C4-2B (cell line): ENCODE data around the gene GLMP.

Experiments
- ZFX ChIP-seq: fragments of 450-650 bp; IDR thresholded peaks from 2 replicates; pipeline ENCODE4 v1.6.1; 2017
- TF ChIP-seq, protein P1 (sequence below): fragments of 450-650 bp; conservative IDR thresholded peaks from 2 replicates; pipeline ENCODE4 v1.5.1; 2017; ENCODE audit warnings: mild to moderate bottlenecking

DNA sequence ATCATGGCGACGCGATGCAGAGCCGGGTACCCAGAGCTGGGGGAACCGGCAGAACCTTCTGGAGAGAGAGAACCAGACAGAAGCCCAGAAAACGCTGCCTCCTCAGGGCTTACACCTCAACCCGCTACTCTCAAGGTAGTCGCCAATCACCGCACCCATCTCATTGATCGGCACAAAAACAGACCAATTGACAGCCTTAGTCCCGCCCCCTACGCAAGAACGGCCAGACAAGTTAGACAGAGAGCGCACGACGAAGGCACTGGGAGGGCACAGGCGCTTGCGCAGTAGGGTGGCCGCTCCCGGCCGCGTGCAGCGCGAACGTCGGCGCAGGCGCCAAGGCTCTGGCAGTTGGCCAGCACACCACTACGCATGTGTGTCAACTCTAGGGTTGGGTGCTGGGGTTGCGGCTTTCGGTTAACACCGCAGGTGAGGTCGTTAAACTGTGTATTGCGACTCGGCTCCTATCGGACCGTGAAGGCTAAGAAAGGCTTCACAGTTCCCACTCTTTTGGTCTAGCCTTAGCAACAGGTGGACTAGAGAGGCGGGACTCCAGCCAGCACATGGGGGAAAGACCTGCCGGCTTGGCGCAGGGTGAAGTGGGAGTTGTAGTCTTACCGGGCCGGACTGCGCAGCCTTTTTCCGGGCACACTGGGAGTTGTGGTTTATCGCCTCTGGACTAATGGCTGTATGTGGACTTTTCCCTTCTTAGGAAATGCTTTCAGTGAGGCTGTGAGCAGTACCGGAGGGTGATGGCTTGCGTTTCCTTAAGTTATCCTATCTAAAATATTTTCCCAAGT lies 42.9 kb upstream of the GLMP start, which contains the start of the genes CCT3 and TSACC:
- TF ChIP-seq, protein P1, sequence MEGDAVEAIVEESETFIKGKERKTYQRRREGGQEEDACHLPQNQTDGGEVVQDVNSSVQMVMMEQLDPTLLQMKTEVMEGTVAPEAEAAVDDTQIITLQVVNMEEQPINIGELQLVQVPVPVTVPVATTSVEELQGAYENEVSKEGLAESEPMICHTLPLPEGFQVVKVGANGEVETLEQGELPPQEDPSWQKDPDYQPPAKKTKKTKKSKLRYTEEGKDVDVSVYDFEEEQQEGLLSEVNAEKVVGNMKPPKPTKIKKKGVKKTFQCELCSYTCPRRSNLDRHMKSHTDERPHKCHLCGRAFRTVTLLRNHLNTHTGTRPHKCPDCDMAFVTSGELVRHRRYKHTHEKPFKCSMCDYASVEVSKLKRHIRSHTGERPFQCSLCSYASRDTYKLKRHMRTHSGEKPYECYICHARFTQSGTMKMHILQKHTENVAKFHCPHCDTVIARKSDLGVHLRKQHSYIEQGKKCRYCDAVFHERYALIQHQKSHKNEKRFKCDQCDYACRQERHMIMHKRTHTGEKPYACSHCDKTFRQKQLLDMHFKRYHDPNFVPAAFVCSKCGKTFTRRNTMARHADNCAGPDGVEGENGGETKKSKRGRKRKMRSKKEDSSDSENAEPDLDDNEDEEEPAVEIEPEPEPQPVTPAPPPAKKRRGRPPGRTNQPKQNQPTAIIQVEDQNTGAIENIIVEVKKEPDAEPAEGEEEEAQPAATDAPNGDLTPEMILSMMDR: no peak
- no peak for TF ChIP-seq ZFX
